ENCODE measurements around the gene MMUT.
"Not testable (repeated sequence)": the region's sequence is repeated elsewhere in the genome, so short reads cannot be mapped to it uniquely, and the experiment has no call there.

MMUT gene

GRCh38 chr6:49409951-49410542, 53.0 kb downstream of the MMUT start:
- no peak overlapping the region for H3K4me3 ChIP-seq (ENCODE audit: insufficient read depth, low read length, poor library complexity, severe bottlenecking)

GRCh38 chr6:49406250-49406970, 56.6 kb downstream of the MMUT start:
- Histone ChIP-seq H3K9me2 (replicated peaks; ENCODE audit: insufficient read depth, low read length) (no peaks in the 10 kb centered on the region), H2AFZ (ENCODE audit: low read depth, low read length, severe bottlenecking) (no peak overlapping the region), H3K27me3 (ENCODE audit: low read length) (no peaks in the 10 kb centered on the region), H3K4me2 (ENCODE audit: low read depth, low read length, poor library complexity, severe bottlenecking) (no peak overlapping the region), H3K79me2 (ENCODE audit: insufficient read depth, low read length) (no peaks in the 10 kb centered on the region), H4K20me1 (ENCODE audit: low read depth, low read length) (no peaks in the 10 kb centered on the region), H3F3A (ENCODE audit: insufficient read depth) (no peaks in the 10 kb centered on the region), H3K9ac (ENCODE audit: low read length) (no peak overlapping the region), H3K4me3 (ENCODE audit: insufficient read depth, low read length, poor library complexity, severe bottlenecking) (no peak overlapping the region), H3K36me3 (ENCODE audit: low read length) (no peaks in the 10 kb centered on the region), H3K9me3 (ENCODE audit: insufficient read depth, low read length) (no peaks in the 10 kb centered on the region), H3K27ac (ENCODE audit: low read depth, low read length) (no peak overlapping the region)
- TF ChIP-seq EZH2phosphoT487 (conservative IDR thresholded peaks at IDR 0.05; ENCODE audit: low read length): no peak
- no peak for TF ChIP-seq CTCF (IDR thresholded peaks at IDR 0.05; ENCODE audit: insufficient read depth, low read length, poor library complexity, severe bottlenecking)

More at GRCh38 chr6:49409951-49410542, 53.0 kb downstream of the MMUT start:
- H3K9ac ChIP-seq (ENCODE audit: low read length): no peak overlapping the region
- H2AFZ ChIP-seq (ENCODE audit: low read depth, low read length, severe bottlenecking): no peak overlapping the region
- H3K9me2 ChIP-seq (replicated peaks; ENCODE audit: insufficient read depth, low read length): no peaks in the 10 kb centered on the region
- H3K27ac ChIP-seq (ENCODE audit: low read depth, low read length): no peak overlapping the region
- TF ChIP-seq EZH2phosphoT487 (conservative IDR thresholded peaks at IDR 0.05; ENCODE audit: low read length) (no peak), CTCF (IDR thresholded peaks at IDR 0.05; ENCODE audit: insufficient read depth, low read length, poor library complexity, severe bottlenecking) (peak; percentile 93)
- no peaks in the 10 kb centered on the region for H3K36me3 ChIP-seq (ENCODE audit: low read length)
- H3K9me3 ChIP-seq (ENCODE audit: insufficient read depth, low read length): no peaks in the 10 kb centered on the region
- H3K27me3 ChIP-seq (ENCODE audit: low read length): no peaks in the 10 kb centered on the region
- no peaks in the 10 kb centered on the region for H3F3A ChIP-seq (ENCODE audit: insufficient read depth)
- no peaks in the 10 kb centered on the region for H4K20me1 ChIP-seq (ENCODE audit: low read depth, low read length)
- no peak overlapping the region for H3K4me2 ChIP-seq (ENCODE audit: low read depth, low read length, poor library complexity, severe bottlenecking)
- H3K79me2 ChIP-seq (ENCODE audit: insufficient read depth, low read length): no peaks in the 10 kb centered on the region

GRCh38 chr6:49401063-49401462, 62.0 kb downstream of the MMUT start:
- H3K4me2 ChIP-seq (ENCODE audit: low read depth, low read length, poor library complexity, severe bottlenecking): no peak overlapping the region
- no peaks in the 10 kb centered on the region for H4K20me1 ChIP-seq (ENCODE audit: low read depth, low read length)
- H3K9me3 ChIP-seq (ENCODE audit: insufficient read depth, low read length): no peaks in the 10 kb centered on the region
- TF ChIP-seq CTCF (IDR thresholded peaks at IDR 0.05; ENCODE audit: insufficient read depth, low read length, poor library complexity, severe bottlenecking): no peak
- TF ChIP-seq EZH2phosphoT487 (conservative IDR thresholded peaks at IDR 0.05; ENCODE audit: low read length): no peak
- H3K27me3 ChIP-seq (ENCODE audit: low read length): no peaks in the 10 kb centered on the region
- H3F3A ChIP-seq (ENCODE audit: insufficient read depth): no peaks in the 10 kb centered on the region
- H3K27ac ChIP-seq (ENCODE audit: low read depth, low read length): no peak overlapping the region
- H3K4me3 ChIP-seq (ENCODE audit: insufficient read depth, low read length, poor library complexity, severe bottlenecking): no peak overlapping the region
- H3K36me3 ChIP-seq (ENCODE audit: low read length): no peaks in the 10 kb centered on the region
- H3K9me2 ChIP-seq (replicated peaks; ENCODE audit: insufficient read depth, low read length): no peaks in the 10 kb centered on the region
- no peaks in the 10 kb centered on the region for H3K79me2 ChIP-seq (ENCODE audit: insufficient read depth, low read length)
- H3K9ac ChIP-seq (ENCODE audit: low read length): no peak overlapping the region
- no peak overlapping the region for H2AFZ ChIP-seq (ENCODE audit: low read depth, low read length, severe bottlenecking)

GRCh38 chr6:49386667-49387508, 76.2 kb downstream of the MMUT start:
- H3K4me2 ChIP-seq (ENCODE audit: low read depth, low read length, poor library complexity, severe bottlenecking); H3K79me2 ChIP-seq (ENCODE audit: insufficient read depth, low read length); H3K9ac ChIP-seq (ENCODE audit: low read length); H4K20me1 ChIP-seq (ENCODE audit: low read depth, low read length); H3K9me2 ChIP-seq (replicated peaks; ENCODE audit: insufficient read depth, low read length); H3K36me3 ChIP-seq (ENCODE audit: low read length); H3K27me3 ChIP-seq (ENCODE audit: low read length); H3K4me3 ChIP-seq (ENCODE audit: insufficient read depth, low read length, poor library complexity, severe bottlenecking); H3K9me3 ChIP-seq (ENCODE audit: insufficient read depth, low read length); H2AFZ ChIP-seq (ENCODE audit: low read depth, low read length, severe bottlenecking); H3F3A ChIP-seq (ENCODE audit: insufficient read depth); H3K27ac ChIP-seq (ENCODE audit: low read depth, low read length): not testable (repeated sequence)
